Calu3 (cell line): ENCODE results near the gene CLASP1. TPM values are rescaled to one million over a fixed set of nuclear protein-coding genes. Genes with fewer than 3 reads are reported as not detected.

Experiments used
- BruUV-seq: library from RNA; stranded (reverse); fragments of 400-500 nt; replicated peaks from 2 replicates; lab custom pipeline; 2021; lab: Mats Ljungman, UMichigan
- CTCF ChIA-PET: fragments of 300-600 bp; sonication (Branson Sonifier 250); formaldehyde crosslinking; loops from one replicate; lab custom pipeline; 2022; ENCODE audit warnings: antibody characterized with exemption; lab: Charles Lee
- DNase-seq: peaks from one replicate; pipeline ENCODE4 v3.0.0; 2022
- H3K27ac Mint-ChIP-seq: one replicate; pipeline ENCODE4 v1.8.0; 2022; ENCODE audit warnings: mixed read lengths; ENCODE audit not compliant: unreplicated experiment
- H3K27me3 Mint-ChIP-seq: one replicate; pipeline ENCODE4 v1.8.0; 2022; ENCODE audit warnings: mixed read lengths; ENCODE audit not compliant: unreplicated experiment
- H3K36me3 Mint-ChIP-seq: one replicate; pipeline ENCODE4 v1.8.0; 2022; ENCODE audit warnings: mild to moderate bottlenecking, moderate library complexity, mixed read lengths; ENCODE audit not compliant: insufficient read depth, unreplicated experiment
- H3K4me1 Mint-ChIP-seq: one replicate; pipeline ENCODE4 v1.8.0; 2022; ENCODE audit warnings: mild to moderate bottlenecking, low read depth, mixed read lengths; ENCODE audit not compliant: unreplicated experiment
- H3K4me3 Mint-ChIP-seq: one replicate; pipeline ENCODE4 v1.8.0; 2022; ENCODE audit warnings: mild to moderate bottlenecking, low read depth, moderate library complexity, mixed read lengths; ENCODE audit not compliant: unreplicated experiment
- H3K9me3 Mint-ChIP-seq: one replicate; pipeline ENCODE4 v1.8.0; 2022; ENCODE audit warnings: low read depth, mixed read lengths; ENCODE audit not compliant: unreplicated experiment
- CTCF ChIP-seq: fragments of 200-600 bp; IDR thresholded peaks from one replicate; pipeline ENCODE4 v1.8.0; 2022; ENCODE audit warnings: antibody characterized with exemption; ENCODE audit not compliant: unreplicated experiment
- intact Hi-C: fragments of 100-400 bp; cut with micrococcal nuclease; formaldehyde crosslinking; loops from one replicate; pipeline ENCODE4 v1.10.0; 2022; ENCODE audit not compliant: unreplicated experiment
- total RNA-seq: library from RNA; stranded (reverse); gene quantifications from 2 replicates; pipeline ENCODE4 v1.2.3, GENCODE V29; 2022

The CLASP1 gene
- total RNA-seq, 1 experiment from 2014 or later: 59.7 TPM

GRCh38 chr2:121532894-121533293 lies 116.4 kb downstream of the CLASP1 start:
- no peak for TF ChIP-seq CTCF
- intact Hi-C loops: loop anchor here (5.0 kb wide), 1 partner anchor 64 kb away; no protein-coding TSS in a partner anchor
- Mint-ChIP-seq H3K9me3 (no peaks in the 10 kb centered on the region), H3K4me3 (no peak overlapping the region), H3K36me3 (peaks cover 35% of the 10 kb centered on the region), H3K27me3 (no peaks in the 10 kb centered on the region), H3K4me1 (peaks cover 34% of the 10 kb centered on the region), H3K27ac (peak overlapping the region; percentile 89)
- CTCF ChIA-PET: interaction anchor here (0.6 to 0.7 kb wide), 2 partner anchors 53 to 267 kb away, joined by 3 read pairs; no protein-coding TSS in a partner anchor
- peak; percentile 24 for DNase-seq
- BruUV-seq: no TSS peak

- CTCF ChIA-PET: interaction anchor here (0.6 to 2.2 kb wide), 4 partner anchors 52 to 266 kb away, joined by 3 to 11 read pairs (median 3); partner anchors contain the start of gene NIFK
- DNase-seq: no peak
- Mint-ChIP-seq H3K36me3 (peaks cover 35% of the 10 kb centered on the region), H3K27ac (peak overlapping the region; percentile 89), H3K4me3 (peak overlapping the region; percentile 81), H3K27me3 (no peaks in the 10 kb centered on the region), H3K9me3 (no peaks in the 10 kb centered on the region), H3K4me1 (peaks cover 34% of the 10 kb centered on the region)
- intact Hi-C loops: loop anchor here (5.0 kb wide), 1 partner anchor 65 kb away; no protein-coding TSS in a partner anchor
- no TSS peak for BruUV-seq
- no peak for TF ChIP-seq CTCF
These were observed 116.9 kb downstream of the CLASP1 start for GRCh38 chr2:121532347-121532766.

- intact Hi-C loops: loop anchor here (2.0 to 5.0 kb wide), 2 partner anchors 67 to 119 kb away; partner anchors contain the start of gene CLASP1
These were observed 119.0 kb downstream of the CLASP1 start for GRCh38 chr2:121530212-121530705.

More at GRCh38 chr2:121530212-121530705, 119.0 kb downstream of the CLASP1 start:
- H3K9me3 Mint-ChIP-seq: no peaks in the 10 kb centered on the region
- BruUV-seq: no TSS peak
- TF ChIP-seq CTCF: no peak
- CTCF ChIA-PET: interaction anchor here (0.7 to 2.2 kb wide), 8 partner anchors 66 to 206 kb away, joined by 3 to 11 read pairs (median 4); partner anchors contain the start of genes CLASP1 and NIFK
- DNase-seq: peak; percentile 75
- H3K4me3 Mint-ChIP-seq: peak overlapping the region; percentile 81
- H3K27me3 Mint-ChIP-seq: no peaks in the 10 kb centered on the region
- peaks cover 41% of the 10 kb centered on the region for H3K36me3 Mint-ChIP-seq
- peak overlapping the region; percentile 89 for H3K27ac Mint-ChIP-seq
- peaks cover 34% of the 10 kb centered on the region for H3K4me1 Mint-ChIP-seq
